DMS 273 (cell line): ENCODE data around the gene RPA3.
A peak's percentile ranks its signal among the peaks of the same experiment; 100 is the strongest.

Source experiments
- DNase-seq: peaks from one replicate; lab custom pipeline; 2025; ENCODE audit not compliant: unreplicated experiment; lab: John Stamatoyannopoulos, UW

Gene RPA3

DNA sequence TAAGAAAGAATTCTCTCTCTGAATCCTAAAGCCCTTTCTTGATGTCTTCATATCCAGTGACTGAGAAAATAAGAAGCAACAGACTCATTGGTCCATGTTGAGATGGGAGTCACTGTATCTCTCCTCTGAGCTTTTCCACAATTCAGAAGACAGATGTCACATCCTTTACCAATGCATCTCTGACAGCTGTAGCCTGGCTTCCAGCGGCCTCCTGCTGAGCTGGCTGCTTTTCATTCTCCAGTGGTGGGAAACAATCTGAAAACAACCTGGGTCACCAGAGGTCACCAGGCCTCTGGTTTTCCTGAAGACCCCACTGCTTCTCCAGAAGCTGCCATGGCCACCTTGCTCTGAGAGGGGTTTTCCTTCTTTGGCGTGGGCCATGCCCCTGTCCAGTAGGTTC lies 18.3 kb upstream of the RPA3 start:
- DNase-seq = peak; percentile 96

DNA sequence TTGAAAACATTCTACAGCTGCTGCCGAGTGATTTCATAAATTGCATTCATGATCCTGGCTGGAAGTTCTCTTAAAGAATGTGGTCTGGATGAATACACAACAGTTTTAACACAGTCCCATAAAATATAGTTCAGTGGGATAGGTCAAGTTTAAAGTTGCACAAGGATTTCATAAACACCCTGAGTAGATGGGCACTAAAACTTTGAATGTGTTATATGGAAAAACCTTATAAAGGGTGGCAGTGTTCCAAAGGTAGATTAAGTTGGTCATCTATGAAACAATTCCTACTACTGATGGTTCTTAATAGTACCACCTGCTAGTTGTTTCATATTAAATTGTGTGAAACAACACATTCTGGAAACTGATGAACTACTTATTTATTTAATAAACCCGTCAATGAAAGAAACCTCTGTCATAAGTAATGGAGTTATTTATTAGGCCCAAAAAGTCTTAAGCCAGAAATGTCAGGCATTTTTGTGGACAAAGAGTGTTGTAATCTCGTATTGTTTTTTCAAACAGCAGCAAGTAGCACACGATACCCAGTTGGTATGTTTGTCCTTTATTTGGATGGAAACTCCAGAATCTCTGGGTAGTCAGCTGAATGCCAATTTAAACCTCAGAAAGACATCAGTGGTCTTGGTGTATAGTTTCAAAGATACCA lies 14.3 kb upstream of the RPA3 start:
- peak; percentile 75 for DNase-seq

DNA sequence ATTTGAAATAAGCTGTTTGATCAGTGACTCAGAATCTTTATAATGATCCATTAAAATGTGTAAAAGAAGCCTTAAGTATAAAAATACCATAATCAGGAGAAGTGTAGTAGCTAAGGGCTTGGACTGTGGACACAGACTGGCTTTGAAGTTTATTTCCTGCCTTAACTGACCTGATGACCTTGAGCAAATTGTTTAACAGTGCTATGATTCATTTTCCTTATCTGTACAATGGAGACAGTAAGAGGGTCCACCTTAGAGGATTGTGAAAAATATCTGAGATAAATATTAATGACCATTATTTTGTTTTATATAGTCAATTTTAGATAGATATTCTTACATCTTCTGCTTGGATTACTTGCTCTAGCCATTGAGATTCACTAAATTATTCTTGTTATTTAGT lies 13.3 kb upstream of the RPA3 start:
- no peak for DNase-seq

DNA sequence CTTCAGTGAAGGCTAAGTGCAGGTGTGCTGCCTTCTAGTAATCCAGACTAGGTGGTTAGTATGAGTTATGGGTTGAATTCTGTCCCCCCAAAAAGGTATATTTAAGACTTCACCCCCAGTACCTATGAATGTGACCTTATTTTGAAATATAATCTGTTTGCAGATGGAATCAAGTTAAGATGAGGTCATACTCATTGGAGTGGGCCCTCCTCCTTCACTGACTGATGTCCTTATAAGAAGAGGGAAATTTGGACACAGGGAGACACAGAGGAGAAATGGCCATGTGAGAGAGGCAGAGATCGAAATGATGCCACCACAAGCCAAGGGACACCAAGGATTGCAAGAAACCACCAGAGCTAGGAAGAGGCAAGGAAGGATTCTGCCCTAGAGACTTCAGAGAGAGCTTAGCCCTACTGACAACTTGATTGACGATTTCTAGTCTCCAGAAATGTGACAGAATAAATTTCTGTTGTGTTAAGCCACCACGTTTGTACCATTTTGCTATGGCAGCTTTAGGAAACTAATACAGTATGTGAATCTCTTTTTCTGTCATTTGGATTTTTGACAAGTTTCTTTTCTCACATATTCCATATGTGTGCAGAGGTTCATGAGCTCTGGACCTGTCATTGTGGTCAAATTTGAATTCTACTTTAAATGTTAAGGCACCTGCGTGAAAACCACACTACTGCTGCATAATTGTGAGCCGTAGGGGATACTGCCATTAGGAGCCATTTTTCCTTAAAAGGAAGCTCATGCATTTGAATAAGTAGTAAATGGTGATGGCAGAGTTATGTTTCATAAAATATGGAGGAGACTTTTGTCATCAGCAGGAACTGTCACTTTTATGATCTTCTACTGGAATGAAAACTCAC lies 2.6 kb upstream of the RPA3 start:
- DNase-seq = peak; percentile 85

DNA sequence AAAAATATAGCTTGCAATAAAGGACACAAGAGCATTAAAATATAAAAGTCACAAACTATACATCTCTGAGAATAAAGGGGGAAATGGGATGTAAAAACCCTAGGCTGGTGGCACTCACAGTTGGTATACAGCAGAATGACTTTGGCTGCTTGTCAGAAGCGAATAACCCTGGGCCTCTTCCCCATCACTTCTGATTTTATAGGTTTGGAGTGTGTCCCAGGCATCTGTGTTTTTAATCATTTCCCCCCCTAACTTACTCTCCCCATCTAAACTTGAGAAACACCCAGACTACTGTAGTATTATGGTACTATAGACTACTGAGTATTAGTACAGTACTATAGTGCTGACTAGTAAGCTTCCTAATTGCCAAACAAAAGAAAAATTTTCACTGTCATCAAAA lies 1.8 kb upstream of the RPA3 start:
- peak; percentile 90 for DNase-seq

DNA sequence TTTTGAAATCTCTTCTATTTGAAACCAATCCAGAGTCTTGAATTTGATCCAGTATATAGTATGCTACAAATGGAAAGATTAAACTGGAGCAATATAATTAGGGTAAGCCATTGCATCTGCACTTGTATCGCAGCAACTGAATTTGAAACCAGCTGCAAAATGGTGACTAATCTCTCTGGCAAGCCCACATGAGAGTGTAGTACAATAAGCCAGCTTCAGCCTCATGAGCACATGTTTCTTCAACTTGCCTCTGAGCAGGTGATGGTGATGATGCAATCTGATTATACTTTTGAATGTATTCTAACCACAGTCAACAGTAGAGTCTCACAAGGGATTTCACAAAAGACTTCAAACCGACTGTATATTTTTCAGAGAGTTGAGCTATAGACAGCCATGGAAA lies 829 bp upstream of the RPA3 start:
- DNase-seq = peak; percentile 98

DNA sequence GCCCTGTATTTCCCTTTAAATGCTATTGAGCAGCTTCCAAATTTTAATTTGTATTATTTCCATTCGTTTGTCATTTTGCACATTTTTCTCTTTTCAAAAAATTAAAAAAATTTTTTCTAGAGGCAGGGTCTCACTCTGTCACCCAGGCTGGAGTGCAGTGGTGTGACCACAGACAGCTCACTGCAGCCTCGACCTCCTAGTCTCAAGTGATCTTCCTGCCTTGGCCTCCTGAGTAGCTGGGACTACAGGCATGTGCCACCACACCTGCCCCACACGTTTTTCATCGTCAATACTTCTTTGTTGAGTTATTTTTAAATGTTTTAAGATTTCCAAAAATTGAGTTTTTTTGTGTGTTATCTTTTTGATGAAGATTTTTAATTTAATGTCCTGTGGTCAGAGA lies 4.7 kb downstream of the RPA3 start:
- DNase-seq = no peak

DNA sequence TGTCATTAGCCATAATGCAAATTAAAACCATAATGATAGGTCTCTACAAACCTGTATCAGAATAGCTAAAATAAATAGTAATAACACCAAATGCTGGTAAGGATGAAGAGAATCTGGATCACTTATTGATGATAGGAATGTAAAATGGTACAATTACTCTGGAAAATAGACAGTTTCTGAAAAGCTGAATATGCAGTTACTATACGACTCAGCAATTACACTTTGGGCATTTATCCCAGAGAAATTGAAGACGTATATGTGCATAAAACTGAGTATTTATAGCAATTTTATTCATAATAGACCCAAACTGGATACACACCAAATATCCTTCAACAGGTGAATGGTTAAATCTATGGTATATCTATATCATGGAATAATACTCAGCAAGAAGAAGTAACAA lies 7.9 kb downstream of the RPA3 start:
- no peak for DNase-seq

DNA sequence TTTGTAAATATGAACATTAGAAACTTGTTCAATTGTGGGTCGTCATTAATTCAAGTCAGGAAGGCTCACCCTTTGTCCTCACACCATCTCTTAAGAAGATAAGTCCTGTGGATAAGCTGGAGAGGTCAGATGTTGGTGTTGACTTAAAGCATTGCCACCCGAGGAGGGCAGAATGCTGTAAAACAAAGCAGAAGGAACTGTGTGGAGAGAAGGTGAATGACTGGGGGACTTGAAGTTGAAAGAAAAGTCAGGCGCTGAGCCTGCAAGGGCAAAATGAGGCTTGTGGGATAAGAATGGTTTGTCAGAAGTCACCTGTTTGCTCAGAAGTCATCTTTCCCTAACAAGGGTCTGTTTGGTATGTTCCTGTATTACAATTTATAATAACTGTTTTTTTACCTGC lies 9.1 kb downstream of the RPA3 start:
- peak; percentile 80 for DNase-seq

DNA sequence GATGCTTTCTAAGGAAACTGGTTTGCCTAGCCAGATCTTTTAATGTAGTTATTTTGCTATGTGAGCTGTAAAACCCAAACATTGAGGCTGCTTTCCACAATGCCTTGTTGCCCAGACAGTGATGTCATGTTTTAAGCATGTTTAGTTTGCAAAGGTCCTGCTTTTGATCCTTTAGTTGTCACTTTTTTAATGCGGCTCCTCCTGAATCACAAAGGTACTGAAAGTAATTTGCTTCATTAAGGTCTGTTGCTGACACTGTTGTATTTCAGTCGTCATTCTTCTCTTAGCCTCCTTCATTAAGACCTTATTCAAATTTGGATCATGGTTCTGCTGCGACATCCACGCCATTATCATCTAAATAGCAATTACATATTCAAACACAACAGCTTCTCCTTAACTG lies 10.6 kb downstream of the RPA3 start:
- peak; percentile 84 for DNase-seq

DNA sequence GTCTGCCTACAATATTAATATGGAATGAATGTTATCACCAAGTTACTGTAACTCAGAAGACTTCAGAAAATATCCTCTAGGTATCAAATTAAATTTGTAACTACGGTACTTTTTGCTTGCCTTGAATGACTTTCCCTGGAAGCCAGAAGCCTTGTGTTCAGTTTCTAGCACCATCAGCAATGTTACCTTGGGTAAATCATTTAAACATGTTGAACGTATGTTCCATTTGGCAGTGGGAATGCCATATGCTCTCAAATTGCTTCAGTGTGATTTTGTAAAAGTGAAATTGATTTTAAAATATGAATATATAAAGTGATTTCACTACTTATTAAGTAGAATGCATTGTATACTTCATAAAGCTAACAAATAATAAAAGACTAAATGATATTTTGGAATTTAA lies 11.2 kb downstream of the RPA3 start:
- DNase-seq = peak; percentile 87

DNA sequence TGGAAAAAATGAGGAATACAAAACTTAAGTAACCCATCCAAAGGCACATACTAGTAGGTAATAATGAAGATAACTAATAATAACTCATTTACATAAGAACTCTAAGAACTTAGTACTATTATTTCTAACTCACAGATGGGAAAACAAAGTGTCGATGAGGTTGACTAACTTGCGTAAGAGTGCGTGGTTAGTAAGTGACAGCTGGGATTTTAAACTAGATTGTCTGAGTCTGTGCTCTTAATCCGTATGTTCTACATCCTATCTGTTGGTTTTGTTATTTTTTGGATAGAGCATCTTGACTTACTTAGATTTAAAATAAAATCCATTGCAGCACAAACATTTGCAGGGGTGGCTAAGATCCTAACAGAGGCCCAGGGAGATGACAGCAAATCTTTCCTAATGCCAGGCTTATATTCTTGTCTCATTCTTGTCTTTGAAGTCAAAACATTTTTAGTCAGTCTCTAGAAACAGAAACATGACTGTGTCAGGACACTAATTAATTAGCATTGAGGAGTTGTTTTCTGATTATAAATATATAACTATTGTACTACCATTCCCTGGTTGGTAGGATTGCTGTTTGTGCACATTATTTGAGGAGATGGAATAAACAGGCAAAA lies 11.7 kb downstream of the RPA3 start:
- DNase-seq = peak; percentile 76

DNA sequence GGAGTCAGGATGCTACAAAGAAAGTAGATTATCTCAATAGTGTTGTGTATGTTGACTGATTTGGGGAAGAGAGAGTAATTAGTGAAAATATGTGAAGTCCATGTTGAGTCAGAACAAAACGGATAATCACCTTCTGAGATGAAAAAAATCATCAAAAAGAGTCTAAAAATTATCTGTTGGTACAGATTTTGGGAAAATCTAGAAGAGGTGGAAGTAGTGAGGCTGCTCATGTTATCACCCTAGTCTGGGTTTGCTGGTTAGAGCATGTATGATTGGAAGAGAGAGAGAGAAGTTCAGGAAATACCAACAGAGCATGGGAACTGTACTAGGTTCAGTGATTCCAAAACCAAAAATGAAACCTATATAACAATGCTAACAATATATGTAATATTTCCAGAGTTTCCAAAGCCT lies 12.3 kb downstream of the RPA3 start:
- DNase-seq = peak; percentile 44

DNA sequence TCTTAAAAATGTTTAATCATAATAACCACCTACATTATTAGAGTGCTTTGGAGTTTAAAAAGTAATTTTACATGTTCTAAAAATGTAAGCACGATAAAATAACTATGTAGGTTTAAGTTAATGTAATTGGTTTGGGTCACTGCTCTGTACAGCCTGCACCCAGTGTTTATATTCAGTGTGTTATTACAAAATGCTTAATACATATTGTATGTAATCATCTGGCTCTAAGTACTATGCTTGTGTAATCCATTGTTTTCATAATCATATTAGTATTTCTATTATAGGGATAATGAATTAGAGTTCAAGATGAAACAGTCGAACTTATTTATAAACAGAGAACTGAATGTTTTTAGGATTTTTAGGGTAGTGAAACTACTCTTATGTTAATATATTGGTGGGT lies 13.1 kb downstream of the RPA3 start:
- no peak for DNase-seq

DNA sequence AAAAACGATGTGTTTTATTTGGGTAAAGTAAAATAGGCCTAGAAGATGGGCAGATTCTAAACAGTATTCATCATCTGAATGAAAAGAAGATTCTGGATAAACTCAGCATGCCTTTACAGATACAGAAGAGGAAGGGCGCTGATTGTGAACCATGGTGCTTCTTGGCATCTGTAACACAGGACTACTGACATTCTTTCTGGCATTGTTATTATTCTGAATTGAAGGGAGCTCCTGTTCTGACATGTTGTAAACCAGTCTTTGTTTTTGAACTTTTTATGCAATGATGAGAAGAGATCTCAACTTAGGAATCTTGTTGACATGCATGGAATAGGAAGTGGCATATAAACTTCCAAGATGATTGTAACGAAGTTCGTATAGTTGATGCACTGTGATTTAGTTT lies 13.5 kb downstream of the RPA3 start:
- peak; percentile 27 for DNase-seq

DNA sequence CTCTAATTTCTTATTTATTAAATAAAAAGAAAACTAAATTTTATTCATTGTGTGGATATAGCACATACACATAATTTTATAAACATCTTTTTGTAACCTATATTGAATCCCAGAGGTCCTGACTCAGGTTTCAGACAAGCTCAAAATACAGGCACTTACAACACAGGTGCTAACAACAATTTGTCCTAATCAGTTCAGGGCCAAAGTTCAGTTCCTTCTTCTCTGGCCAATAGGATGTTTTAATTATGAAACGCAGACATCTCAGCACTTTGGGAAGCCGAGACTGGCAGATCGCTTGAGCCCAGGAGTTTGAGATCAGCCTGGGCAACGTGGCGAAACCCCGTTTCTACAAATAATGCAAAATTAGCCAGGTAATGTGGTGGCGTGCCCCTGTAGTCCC lies 15.0 kb downstream of the RPA3 start:
- no peak for DNase-seq

DNA sequence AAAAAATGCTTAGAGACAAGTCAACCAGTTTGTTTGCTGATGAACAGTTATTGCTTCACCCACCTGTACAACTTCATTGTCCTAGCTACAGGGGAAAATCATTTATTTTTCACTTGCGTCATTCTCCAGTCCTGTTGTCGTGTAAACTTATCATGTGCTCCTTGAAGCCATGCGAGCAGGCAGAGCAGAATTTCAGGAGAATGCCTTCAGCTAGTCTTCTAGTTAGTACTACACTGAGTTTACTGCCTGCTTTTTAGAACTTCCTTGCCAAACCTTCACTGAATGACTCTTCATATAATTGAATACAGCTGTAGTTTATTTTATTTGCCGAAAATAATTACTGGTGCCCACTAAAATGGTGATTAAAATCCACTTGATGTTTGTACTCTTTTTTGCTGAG lies 15.6 kb downstream of the RPA3 start:
- peak; percentile 38 for DNase-seq

DNA sequence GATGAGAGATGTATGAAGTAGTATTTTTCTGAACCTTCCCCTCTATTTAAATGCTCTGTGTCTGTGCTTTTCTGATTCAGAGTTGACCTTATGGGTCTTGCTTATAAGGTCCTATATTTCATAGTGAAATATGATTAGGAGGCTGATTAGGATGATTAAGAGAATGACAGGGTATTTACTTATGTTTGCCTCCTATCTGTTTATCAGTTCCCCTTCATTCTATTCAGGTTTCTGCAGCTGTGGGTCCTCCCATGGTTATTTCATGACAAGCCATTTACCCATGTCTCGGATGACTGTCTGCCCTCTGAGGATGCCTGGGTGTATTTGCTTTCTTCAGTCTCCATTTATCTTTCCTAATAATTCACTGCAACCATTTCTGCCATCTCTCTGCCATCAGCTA lies 16.9 kb downstream of the RPA3 start:
- peak; percentile 37 for DNase-seq

DNA sequence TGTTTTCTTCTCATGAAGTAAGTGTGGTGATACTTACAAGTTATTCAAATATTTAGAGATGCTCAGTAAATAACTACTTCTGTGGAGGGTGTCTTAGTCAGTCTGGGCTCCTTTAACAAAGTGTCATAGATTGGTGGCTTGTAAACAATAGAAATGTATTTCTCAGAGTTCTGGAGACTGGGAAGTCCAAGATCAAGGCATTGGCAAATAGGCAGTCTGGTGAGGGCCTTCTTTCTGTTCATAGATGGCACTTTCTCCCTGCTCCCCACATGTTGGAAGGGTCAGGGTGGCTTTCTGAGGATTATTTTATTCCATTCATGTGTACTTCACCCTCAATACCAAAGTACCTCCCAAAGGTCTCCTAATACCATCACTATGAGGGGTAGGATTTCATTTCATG lies 18.4 kb downstream of the RPA3 start:
- DNase-seq = no peak

DNA sequence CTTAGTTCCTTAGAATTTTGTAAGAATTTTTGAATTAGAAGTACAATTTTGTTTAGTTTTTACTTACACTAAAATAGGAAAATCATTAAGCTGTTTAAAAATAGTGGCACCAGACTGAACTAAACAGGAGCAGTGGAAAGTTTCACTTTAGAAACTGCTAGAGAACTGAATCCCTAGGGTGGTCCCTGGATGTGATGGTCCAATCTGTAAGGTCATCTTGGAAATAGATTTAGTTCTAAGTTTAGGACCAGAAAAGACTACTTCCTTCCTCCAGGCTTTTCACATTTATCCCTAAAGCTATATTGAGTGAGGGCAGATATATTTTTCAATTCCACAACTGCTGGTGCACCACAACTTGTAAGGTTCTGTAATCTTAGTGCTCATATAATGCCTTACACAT lies 19.0 kb downstream of the RPA3 start:
- no peak for DNase-seq

DNA sequence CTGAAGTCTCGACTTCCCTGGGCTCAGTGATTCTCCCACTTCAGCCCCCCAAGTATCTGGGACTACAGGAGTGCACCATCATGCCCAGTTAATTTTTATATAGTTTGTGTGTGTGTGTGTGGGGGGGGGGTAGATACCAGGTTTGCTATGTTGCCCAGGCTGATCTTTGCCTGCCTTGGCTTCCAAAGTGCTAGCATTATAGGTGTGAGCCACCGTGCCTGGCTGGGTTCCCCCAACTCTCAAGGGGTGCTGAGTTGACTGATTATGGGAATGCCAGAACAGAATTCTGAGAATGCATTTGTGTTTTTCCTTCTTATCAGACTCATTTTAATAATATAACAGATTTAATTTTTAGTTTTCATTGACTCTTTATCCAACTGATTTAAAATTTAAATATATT lies 19.5 kb downstream of the RPA3 start:
- DNase-seq = peak; percentile 31

DNA sequence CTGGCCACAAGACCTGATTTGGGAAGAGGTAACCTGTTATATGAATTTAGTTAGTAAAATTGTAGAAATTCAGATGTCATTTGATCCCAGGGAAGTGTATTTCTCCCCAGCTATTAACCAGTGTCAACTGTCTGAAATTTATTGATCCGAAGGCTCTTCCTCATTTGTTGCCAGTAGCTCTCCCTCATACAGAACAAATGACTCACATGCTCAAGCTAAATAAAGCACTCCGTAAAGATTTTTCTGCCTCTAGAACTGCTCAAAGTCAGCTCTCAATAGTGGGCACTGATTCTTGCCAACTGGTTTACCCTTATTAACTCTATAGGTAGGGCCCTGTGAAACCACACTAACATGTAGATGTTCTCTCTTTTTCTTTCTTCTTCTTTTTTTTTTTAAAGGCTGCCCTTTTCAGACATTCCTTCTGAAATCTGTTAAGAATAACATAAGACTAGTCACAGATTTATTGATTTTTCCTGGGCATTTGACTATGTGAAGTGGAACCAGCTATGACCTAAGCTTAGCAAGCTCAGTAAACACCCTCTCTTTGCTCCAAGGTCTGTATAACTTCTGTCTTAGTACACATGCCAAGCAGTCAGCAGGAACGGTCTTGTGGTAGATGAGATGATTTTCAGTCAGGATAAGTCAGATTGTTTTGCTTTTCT lies 21.8 kb downstream of the RPA3 start:
- peak; percentile 67 for DNase-seq
